ENCODE data around the gene RNU6-7. TPM values are rescaled to one million over a fixed set of nuclear protein-coding genes. Genes with fewer than 3 reads are reported as not detected.
A peak's percentile ranks its signal among the peaks of the same experiment; 100 is the strongest.

RNU6-7 gene
- total RNA-seq, result not detected in 3 replicates

- no peak for DNase-seq (ENCODE audit: low spot score in 2 of 2, unreplicated experiment in 2 of 2)
- peaks cover 3% of the 10 kb centered on the region for H3K27me3 Mint-ChIP-seq (ENCODE audit: low read depth)
- TF ChIP-seq CTCF (IDR thresholded peaks at IDR 0.05; ENCODE audit: unreplicated experiment), result no peak
- peak within 1 kb of the TSS; percentile 100 for H3K27ac Mint-ChIP-seq
- peaks cover 21% of the 10 kb centered on the region for H3K4me1 Mint-ChIP-seq
- no peaks in the 10 kb centered on the region for H3K36me3 Mint-ChIP-seq
- H3K9me3 Mint-ChIP-seq, result no peaks in the 10 kb centered on the region
- H3K4me3 Mint-ChIP-seq, result peak within 1 kb of the TSS; percentile 83
Measured at GRCh38 chr14:32201816-32202490, at the start of gene RNU6-7. Gene RNU6-7, plus strand, starts transcription at chr14:32202045.

- no peak for DNase-seq (ENCODE audit: low spot score in 2 of 2, unreplicated experiment in 2 of 2)
- H3K9me3 Mint-ChIP-seq, result peaks cover 31% of the 10 kb centered on the region
- H3K4me1 Mint-ChIP-seq, result no peaks in the 10 kb centered on the region
- no peak overlapping the region for H3K4me3 Mint-ChIP-seq
- no peaks in the 10 kb centered on the region for H3K27me3 Mint-ChIP-seq (ENCODE audit: low read depth)
- no peak for TF ChIP-seq CTCF (IDR thresholded peaks at IDR 0.05; ENCODE audit: unreplicated experiment)
- no peak overlapping the region for H3K27ac Mint-ChIP-seq
- H3K36me3 Mint-ChIP-seq, result peaks cover 3% of the 10 kb centered on the region
Measured at GRCh38 chr14:32166029-32166428, 35.8 kb upstream of the RNU6-7 start.

GRCh38 chr14:32166924-32167323 lies 34.9 kb upstream of the RNU6-7 start:
- no peak overlapping the region for H3K4me3 Mint-ChIP-seq
- no peaks in the 10 kb centered on the region for H3K27me3 Mint-ChIP-seq (ENCODE audit: low read depth)
- H3K9me3 Mint-ChIP-seq, result peaks cover 24% of the 10 kb centered on the region

GRCh38 chr14:32167907-32168306 lies 33.9 kb upstream of the RNU6-7 start:
- DNase-seq (ENCODE audit: low spot score in 2 of 2, unreplicated experiment in 2 of 2), result no peak
- H3K4me3 Mint-ChIP-seq, result no peak overlapping the region
- no peak overlapping the region for H3K27ac Mint-ChIP-seq
- TF ChIP-seq CTCF (IDR thresholded peaks at IDR 0.05; ENCODE audit: unreplicated experiment), result no peak
- no peaks in the 10 kb centered on the region for H3K4me1 Mint-ChIP-seq
- peaks cover 17% of the 10 kb centered on the region for H3K9me3 Mint-ChIP-seq
- no peaks in the 10 kb centered on the region for H3K36me3 Mint-ChIP-seq
- H3K27me3 Mint-ChIP-seq (ENCODE audit: low read depth), result no peaks in the 10 kb centered on the region

More at GRCh38 chr14:32166924-32167323, 34.9 kb upstream of the RNU6-7 start:
- Mint-ChIP-seq H3K4me1 (no peaks in the 10 kb centered on the region), H3K36me3 (no peaks in the 10 kb centered on the region), H3K27ac (no peak overlapping the region)
- no peak for DNase-seq (ENCODE audit: low spot score in 2 of 2, unreplicated experiment in 2 of 2)
- TF ChIP-seq CTCF (IDR thresholded peaks at IDR 0.05; ENCODE audit: unreplicated experiment), result no peak

GRCh38 chr14:32169191-32169590 lies 32.7 kb upstream of the RNU6-7 start:
- TF ChIP-seq CTCF (IDR thresholded peaks at IDR 0.05; ENCODE audit: unreplicated experiment), result no peak
- DNase-seq (ENCODE audit: low spot score in 2 of 2, unreplicated experiment in 2 of 2), result no peak
- H3K27ac Mint-ChIP-seq, result no peak overlapping the region
- no peaks in the 10 kb centered on the region for H3K27me3 Mint-ChIP-seq (ENCODE audit: low read depth)
- peaks cover 12% of the 10 kb centered on the region for H3K9me3 Mint-ChIP-seq
- no peak overlapping the region for H3K4me3 Mint-ChIP-seq
- H3K4me1 Mint-ChIP-seq, result no peaks in the 10 kb centered on the region
- no peaks in the 10 kb centered on the region for H3K36me3 Mint-ChIP-seq

All from mesothelial cell of epicardium (in vitro differentiated cells).